ENCODE results near the gene CDH24.
A peak's percentile ranks its signal among the peaks of the same experiment; 100 is the strongest.

The CDH24 gene

DNA sequence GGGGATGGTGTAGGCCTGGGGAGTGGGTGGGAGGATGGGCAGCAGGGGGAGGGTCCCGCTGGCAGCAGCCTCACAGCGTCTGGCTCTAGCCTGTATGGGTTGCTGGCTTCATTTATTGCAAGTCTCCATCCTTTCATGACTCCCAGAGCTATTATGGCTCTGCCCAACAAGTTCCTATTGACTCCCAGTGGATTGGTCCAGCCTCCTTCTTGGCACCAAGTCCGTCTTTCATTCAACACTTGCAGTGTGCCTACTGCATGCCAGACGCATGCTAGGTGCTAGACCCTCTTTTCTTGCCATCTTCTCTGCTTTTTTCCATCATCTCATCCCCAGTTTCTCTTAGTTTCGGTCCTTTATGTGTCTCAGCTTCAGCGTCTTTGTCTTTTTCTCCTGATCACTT is 14.2 kb downstream of the CDH24 start:
- DNase-seq = no peak

DNA sequence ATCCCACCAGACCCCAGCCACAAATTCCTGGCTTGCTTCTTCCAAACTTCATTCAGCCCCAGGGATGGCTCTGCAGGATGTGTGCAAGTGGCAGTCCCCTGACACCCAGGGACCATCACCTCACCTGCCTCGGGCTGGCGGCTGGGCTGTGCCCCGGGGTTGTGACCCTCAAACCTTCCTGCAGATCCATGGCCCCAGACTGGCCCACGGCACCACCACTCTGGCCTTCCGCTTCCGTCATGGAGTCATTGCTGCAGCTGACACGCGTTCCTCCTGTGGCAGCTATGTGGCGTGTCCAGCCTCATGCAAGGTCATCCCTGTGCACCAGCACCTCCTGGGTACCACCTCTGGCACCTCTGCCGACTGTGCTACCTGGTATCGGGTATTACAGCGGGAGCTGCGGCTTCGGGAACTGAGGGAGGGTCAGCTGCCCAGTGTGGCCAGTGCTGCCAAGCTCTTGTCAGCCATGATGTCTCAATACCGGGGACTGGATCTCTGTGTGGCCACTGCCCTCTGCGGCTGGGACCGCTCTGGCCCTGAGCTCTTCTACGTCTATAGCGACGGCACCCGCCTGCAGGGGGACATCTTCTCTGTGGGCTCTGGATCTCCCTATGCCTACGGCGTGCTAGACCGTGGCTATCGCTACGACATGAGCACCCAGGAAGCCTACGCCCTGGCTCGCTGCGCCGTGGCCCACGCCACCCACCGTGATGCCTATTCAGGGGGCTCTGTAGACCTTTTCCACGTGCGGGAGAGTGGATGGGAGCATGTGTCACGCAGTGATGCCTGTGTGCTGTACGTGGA is 15.0 kb downstream of the CDH24 start, which contains the start of gene PSMB11:
TSS of gene PSMB11 (plus strand) at position 51 of the 804 bp plus-strand sequence. CDS start at position 65, 14 bp downstream.
- no peak for DNase-seq

DNA sequence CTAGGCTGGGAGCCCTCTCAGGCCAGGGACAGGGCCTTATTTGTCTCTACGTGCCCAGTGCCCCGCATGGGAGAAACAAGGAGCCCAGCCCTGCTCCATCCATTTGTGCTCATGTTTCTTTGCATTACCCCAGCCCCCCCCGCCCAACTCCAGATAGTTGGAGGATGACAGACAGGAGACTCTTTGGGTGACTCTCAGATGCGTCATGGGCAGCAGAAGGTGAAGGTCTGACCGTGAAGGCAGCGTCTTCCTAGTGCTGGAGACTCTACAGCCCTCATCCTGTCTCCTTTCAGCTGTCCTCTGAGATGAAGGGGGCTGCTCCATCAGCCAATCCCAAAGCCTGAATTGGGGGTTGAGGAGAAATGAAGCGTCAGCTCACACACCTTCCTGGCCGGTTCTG is 15.6 kb downstream of the CDH24 start:
- DNase-seq = no peak

DNA sequence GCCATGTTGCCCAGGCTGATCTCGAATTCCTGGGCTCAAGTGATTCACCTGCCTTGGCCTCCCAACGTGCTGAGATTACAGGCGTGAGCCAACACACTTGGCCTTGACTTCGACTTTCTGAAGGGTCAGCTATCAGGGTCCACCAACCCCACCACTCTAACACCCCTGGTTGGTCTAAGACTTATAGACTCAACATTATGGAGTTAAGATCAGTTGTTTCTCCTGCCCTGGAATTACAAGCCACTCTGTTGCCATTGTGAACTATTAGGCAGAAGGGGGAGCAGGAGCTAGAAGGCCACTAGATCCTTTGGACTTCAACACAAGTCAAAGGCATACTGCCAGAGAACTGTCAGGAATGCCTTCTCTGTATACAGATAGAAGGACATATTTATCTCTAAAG is 17.2 kb downstream of the CDH24 start:
- no peak for DNase-seq

DNA sequence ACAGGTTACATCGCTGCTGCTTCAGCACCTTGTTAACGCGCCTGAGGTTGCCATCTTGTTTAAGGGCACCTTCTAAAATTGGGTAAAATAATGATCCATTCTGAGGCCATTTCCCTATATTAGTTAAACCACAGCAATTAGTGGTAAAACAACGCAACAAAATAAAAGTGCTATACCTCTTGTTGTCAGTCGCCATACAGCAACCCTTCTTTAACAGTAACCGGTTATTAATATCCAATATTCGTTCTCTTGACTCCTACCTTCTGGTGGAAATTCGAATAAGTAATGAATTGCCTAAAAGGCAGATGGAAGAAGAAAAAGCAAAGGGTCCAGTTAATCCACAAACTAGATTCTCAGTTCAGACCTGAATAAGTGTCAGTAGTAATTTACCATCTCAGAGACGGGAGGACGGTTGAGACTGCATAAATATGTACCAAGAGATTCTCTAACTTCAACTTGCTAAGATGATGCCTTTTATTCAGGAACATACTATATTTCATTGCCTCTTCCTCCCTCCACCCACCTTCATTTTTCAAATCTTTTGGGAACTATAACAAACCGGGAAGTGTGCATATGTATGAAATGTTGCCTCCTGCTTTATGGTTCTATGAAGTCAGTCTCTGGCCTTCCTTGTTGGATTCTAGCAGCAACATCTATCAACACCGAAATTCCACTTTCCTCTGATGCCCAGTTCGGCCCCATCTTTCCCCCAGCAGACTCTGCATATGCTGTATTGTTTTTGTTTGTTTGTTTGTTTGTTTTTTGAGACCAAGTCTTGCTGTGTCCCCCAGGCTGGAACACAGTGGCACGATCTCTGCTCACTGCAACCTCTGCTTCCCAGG is 21.8 kb downstream of the CDH24 start:
- DNase-seq = no peak

DNA sequence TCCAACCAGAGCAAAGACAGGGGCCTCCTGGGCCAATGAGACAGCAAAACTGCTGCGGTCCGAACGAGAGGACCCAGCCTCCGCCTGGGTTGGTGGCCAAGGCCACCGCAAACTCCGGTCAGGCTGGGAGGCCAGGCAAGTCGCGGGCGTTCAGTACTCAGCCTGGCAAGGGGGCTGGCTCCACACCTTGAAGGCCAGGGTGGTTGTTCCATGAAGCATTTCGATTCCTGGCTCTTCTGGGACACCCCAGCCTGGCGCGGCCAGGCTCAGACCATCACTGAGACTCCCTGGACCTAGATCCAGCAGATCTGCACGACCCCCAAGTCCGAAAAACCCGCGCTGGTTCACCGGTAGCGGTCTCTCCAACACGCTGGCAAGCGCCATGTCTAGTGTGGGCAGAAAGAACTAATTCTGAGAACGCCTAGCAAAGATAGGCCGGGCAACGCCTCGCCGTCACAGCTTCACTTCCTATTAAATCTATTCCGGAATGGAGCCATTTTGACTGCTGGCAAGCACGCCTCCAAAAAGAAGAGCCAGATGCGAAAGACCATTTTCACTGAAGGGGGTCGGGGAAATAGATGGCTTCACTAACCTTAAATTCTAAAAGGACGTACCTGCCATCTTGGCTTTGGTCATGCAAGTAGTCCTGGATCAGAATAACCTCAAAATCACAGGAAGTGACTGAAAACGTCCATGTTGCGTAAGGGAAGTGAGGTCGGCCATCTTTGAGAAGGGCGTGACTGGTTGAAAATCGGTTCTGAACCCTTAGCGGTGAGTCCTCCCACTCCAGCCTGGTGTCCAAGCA is 22.6 kb downstream of the CDH24 start, which contains the start of gene PSMB5:
TSS of gene PSMB5 (minus strand) at position 403 of the 805 bp plus-strand sequence. CDS start at position 384, 19 bp downstream.
- peak; percentile 99 for DNase-seq

DNA sequence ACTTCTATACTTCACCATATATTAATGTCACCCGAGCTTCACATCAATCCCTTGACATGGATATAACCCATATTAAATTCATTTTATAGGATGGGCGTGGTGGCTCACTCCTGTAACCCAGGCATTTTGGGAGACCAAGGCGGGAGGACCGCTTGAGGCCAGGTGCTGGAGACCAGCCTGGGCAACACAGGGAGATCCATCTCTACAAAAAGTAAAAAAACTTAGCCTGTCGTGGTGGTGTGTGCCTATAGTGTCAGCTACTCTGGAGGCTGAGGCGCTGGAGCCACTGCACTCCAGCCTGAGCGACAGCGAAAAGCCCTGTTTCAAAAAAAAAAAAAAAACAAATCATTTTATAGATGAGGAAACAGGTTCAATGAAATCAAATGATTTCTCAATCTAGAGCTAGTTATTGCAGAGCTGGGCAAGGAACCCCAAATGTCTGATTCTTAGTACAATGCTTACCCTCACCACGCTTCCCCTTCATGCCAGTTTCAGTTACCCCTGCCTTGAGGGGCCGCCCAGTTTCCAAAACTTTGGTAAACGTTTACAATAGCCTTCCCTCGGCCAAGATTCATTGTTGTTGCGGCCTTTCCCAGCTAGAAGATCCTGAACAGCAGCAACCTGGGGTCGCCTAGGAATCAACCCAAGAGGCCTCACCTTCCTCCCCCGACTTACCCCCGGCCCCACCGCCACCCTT is 23.4 kb downstream of the CDH24 start:
- peak; percentile 48 for DNase-seq

DNA sequence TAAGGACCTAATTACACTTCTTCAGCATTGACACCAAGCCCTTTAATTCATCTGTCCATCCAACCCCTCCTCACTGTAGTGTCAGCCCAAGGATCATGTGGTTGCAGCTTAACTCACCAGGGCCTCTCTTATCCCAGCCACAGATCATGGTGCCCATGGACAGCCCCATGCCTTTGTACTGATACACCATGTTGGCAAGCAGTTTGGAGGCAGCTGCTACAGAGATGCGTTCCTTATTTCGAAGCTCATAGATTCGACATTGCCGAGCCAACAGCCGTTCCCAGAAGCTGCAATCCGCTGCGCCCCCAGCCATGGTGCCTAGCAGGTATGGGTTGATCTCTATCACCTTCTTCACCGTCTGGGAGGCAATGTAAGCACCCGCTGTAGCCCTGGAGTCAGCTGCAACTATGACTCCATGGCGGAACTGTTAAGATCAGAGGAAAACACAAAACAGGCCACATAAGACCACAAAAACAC is 24.0 kb downstream of the CDH24 start:
- peak; percentile 51 for DNase-seq

GRCh38 chr14:23030936-23031335 is 26.4 kb downstream of the CDH24 start:
- no peak for DNase-seq

DNA sequence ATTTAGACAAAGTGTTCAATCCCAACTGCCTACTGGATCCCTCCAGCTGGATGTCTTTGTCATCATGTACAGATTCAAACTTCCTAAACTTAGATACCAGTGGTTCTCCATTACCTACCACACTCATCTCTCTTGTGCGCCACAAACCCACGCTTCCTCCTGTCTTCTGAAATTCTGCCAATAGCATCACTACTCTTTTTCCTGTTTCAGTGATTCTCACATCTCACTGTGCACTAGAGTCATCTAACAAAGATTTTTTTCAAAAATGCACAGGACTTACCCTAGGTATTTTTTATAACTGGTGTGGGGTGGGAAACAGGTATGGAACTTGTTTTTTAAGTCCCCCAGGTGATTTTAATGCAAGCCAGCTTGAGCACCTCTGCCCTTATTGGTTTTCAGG is 28.5 kb downstream of the CDH24 start:
- DNase-seq = no peak

DNA sequence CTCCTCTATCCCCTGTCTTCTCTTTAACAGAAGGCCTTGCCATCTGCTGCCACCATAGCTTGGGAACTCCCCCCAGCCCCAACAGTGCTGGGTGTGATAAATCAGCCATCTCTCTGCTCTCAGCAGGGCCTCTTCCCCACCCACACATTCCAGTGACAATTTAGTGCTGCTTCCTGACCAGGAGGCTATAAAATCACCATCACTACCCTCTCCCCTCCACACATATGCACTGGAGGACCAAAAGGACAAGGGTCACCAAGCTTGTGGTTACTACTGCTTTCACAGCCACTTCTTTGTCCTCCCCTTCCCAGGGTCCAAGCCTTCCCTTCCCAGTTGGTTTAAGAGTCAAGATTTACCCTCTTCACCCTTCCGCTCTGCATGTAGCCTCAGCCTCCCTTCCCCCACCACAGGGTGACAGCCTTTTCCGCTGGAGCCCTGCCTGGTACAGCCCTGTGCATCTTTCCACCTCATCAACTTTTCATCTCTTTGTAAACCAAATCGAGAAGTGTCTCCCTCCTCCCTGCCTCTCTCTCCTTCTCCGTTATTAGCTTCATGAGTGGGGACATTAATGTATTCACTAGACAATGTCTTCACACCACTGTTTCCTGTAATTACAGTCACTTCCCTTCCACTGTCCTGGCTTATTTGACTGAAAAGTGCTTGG is 32.0 kb downstream of the CDH24 start:
- no peak for DNase-seq

DNA sequence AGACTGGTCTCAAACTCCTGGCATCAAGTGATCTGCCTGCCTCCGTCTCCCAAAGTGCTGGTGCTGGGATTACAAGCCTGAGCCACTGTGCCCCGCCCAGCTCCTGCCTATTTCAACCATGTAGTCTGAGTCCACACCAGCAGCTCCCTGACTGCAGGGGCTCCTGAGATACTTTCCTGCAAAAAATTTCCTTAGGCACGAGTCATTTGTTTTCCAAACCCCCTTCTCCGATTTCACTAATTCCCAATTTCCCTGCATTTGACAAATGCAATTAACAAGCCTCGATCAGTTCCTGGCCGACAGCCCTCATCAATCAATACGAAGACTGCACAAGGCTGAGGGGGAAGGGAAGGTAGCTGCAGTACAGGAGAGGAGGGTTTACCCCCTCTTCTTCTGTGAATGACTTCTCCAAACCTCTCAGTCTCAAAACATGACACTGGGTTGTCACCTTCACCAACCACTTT is 32.7 kb downstream of the CDH24 start:
- no peak for DNase-seq

- DNase-seq = no peak
Observed at GRCh38 chr14:23023795-23024152, 33.5 kb downstream of the CDH24 start.

GRCh38 chr14:23023022-23023794 is 34.1 kb downstream of the CDH24 start:
- DNase-seq = no peak

DNA sequence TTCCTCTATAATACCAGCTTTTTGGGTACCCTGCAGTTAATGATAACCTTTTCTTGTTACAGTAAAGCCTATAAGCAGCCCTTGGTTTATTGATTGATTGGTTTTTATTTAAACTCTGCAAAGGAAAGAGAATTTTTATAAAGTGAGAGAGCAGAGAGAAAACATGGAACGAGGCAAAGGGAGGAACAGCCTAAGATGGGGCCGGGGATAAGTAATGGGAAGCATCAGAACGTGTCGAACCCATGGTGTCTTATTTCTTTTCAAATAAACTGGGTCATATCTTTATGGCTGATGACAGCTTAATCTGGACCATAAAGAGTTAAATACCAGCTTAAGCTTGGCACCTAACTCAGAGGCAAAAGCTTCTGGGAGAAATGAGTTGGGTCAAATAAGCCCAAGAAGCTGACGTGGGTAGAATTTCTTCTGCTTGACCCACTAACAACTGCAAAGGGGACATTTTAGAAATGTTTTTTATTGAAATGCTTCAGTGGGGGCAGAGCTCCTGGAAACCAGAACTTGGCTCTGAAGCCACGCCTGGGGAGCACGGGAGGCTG is 35.4 kb downstream of the CDH24 start:
- DNase-seq = no peak

GRCh38 chr14:23021434-23021833 is 35.9 kb downstream of the CDH24 start:
- no peak for DNase-seq

DNA sequence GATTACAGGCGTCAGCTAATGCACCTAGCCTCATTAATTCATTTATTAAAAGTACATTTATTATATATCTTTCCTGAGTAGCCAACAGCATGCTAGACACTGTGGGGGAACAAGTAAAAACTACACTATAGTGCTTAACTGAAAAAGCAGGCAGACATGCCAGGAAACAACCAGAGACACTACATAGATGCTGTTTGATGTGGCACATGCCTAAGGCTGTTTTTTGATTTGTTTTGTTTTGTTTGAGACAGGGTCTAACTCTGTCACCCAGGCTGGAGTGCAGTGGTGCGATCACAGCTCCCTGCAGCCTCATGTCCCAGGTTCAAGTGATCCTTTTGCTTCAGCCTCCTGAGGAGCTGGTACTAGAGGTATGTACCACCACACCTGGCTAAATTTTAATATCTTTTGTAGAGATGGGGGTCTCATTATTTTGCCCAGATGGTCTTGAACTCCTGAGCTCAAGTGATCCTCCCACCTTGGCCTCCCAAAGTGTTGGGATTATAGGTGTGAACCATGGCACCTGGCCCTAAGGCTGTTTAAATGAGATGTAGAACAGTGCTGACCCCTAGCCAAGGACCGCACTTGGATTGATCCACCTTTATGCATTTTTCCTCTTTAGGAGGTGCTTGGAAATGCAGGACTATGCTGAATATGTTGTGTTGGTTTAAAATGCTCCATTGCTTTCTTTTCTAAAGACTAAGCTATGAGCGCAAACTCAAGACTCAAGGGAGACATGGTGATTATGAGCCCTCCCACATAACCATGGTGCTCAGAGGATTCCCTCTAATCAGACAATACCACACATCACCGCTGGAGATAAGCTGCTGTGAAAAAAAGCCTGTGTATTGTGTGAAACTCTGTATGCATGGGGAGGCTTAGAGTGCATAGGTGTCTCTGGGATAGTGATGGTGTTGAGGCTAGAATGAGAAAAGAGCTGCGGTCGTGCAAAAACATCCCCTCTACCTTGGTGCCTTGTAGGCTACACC is 36.9 kb downstream of the CDH24 start:
- peak; percentile 87 for DNase-seq

- no peak for DNase-seq
Observed at GRCh38 chr14:23018107-23018506, 39.2 kb downstream of the CDH24 start.

GRCh38 chr14:23017091-23017490 is 40.2 kb downstream of the CDH24 start:
- no peak for DNase-seq
